PFSK-1 (cell line): ENCODE results near the gene ZFYVE27.

Experiments used
- POLR2AphosphoS5 ChIP-seq: IDR thresholded peaks from 2 replicates; pipeline ENCODE4 v1.6.1; 2012; ENCODE audit warnings: low read depth, mild to moderate bottlenecking, control low read depth, low read length, moderate library complexity
- SIN3A ChIP-seq: IDR thresholded peaks from 2 replicates; pipeline ENCODE4 v1.6.1; 2012; ENCODE audit warnings: mild to moderate bottlenecking, low read length, moderate library complexity, borderline replicate concordance; ENCODE audit not compliant: insufficient read depth

DNA sequence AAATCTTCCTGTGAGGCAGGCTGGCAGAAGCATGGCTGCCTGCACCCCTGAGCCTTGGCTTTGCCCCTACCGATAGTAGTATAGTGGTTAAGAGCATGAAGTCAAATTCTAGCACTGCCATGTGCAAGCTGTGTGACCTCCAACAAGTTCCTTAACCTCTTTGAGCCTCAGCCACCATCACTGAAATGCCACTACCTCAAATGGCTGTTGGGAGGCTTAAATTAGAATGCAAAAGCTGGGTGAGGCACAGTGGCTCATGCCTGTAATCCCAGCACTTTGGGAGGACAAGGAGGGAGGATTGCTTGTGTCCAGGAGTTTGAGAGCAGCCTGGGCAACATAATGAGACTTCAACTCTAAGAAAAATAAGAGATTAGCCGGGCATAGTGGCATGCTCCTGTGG lies 26.5 kb downstream of the ZFYVE27 start:
- no peak for TF ChIP-seq POLR2AphosphoS5
- TF ChIP-seq SIN3A = no peak
